ENCODE results near the gene DNAH8.

Gene DNAH8

DNA sequence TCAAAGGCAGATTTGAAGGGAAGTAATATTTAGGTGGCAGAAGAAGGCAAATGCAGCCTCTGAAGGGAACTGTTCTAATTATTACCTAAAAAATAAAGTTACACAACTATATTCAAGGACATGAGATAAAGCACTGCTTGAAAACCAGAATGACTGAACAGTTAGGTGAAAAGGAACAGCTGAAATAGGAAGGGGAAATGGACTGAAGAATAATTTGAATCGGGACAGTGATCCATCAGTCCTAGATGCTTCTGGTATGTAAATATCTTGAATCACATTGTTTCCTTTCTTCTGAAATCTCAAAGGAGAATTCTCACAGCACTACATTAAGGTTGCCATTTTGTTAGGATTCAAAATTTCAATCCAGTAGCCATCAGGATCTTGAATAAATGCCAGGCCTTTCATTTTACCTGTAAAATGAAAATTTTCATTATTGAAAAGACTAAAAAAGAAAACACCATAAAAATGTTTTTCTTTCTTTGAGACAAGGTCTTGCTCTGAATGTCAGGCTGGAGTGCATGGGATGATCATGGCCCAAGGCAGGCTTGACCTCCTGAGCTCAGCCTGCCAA lies 38.1 kb upstream of the DNAH8 start:
- H3K4me3 ChIP-seq (ENCODE audit: low read depth, low read length): no peak overlapping the region
- no peaks in the 10 kb centered on the region for H3K27me3 ChIP-seq (replicated peaks)
- in situ Hi-C loops (cut with HindIII; ENCODE audit: low pct_ligation_motif_present, low sequenced_read_pairs): no loop called here
- H3K36me3 ChIP-seq (replicated peaks): peaks cover 39% of the 10 kb centered on the region
- TF ChIP-seq, protein P1, sequence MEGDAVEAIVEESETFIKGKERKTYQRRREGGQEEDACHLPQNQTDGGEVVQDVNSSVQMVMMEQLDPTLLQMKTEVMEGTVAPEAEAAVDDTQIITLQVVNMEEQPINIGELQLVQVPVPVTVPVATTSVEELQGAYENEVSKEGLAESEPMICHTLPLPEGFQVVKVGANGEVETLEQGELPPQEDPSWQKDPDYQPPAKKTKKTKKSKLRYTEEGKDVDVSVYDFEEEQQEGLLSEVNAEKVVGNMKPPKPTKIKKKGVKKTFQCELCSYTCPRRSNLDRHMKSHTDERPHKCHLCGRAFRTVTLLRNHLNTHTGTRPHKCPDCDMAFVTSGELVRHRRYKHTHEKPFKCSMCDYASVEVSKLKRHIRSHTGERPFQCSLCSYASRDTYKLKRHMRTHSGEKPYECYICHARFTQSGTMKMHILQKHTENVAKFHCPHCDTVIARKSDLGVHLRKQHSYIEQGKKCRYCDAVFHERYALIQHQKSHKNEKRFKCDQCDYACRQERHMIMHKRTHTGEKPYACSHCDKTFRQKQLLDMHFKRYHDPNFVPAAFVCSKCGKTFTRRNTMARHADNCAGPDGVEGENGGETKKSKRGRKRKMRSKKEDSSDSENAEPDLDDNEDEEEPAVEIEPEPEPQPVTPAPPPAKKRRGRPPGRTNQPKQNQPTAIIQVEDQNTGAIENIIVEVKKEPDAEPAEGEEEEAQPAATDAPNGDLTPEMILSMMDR (IDR thresholded peaks at IDR 0.05; ENCODE audit: low read depth, low read length, missing control alignments): no peak
- no peak for DNase-seq
- no peak overlapping the region for H3K27ac ChIP-seq

DNA sequence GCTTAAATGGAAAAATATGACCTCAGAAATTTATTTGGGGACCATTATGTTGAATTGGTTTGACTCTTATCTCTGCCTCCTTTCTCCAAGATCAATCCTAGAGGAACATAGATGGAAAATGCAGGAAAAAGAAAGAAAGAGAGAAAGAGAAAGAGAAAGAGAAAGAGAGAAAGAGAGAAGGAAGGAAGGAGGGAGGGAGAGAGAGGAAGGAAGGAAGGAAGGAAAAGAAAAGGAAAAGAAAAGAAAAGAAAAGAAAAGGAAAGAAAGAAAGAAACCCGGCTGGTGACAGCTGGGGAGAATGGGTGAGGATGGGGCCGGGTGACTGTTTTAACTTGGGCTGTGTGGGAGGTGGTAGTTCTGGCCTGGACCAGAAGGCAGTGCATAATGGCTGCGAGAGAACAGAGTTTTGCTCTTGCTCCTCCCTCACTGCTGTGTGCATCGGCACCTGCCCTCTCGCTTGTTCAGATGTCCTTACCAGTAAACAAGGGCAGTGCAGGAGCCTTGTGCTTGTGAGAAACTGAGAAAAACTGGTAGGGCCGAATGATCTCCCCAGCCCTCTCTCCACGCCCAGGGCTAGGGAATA lies 36.8 kb upstream of the DNAH8 start:
- H3K4me3 ChIP-seq (ENCODE audit: low read depth, low read length): no peak overlapping the region
- DNase-seq: no peak
- no peaks in the 10 kb centered on the region for H3K27me3 ChIP-seq (replicated peaks)
- in situ Hi-C loops (cut with HindIII; ENCODE audit: low pct_ligation_motif_present, low sequenced_read_pairs): no loop called here
- no peak overlapping the region for H3K27ac ChIP-seq
- TF ChIP-seq, protein P1 (IDR thresholded peaks at IDR 0.05; ENCODE audit: low read depth, low read length, missing control alignments): no peak
- peaks cover 43% of the 10 kb centered on the region for H3K36me3 ChIP-seq (replicated peaks)

DNA sequence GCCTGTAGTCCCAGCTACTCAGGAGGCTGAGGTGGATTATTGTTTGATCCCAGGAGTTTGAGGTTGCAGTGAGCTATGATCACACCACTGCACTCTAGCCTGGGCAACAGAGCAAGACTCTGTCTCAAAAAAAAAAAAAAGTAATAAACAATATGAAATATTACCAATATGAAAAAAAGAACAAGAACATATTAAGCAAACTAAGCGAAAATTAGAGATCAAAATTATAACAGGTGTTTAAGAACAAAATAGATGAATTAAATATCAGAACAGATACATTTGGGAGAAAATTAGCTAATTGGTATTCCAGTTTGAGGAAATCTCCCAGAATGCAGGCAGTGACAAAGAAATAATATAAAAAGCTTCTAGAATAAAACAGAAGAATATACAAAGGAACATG lies 35.4 kb upstream of the DNAH8 start:
- no peaks in the 10 kb centered on the region for H3K27me3 ChIP-seq (replicated peaks)
- DNase-seq: no peak
- in situ Hi-C loops (cut with HindIII; ENCODE audit: low pct_ligation_motif_present, low sequenced_read_pairs): no loop called here
- TF ChIP-seq, protein P1 (IDR thresholded peaks at IDR 0.05; ENCODE audit: low read depth, low read length, missing control alignments): no peak
- H3K36me3 ChIP-seq (replicated peaks): peaks cover 46% of the 10 kb centered on the region
- no peak overlapping the region for H3K27ac ChIP-seq
- H3K4me3 ChIP-seq (ENCODE audit: low read depth, low read length): no peak overlapping the region

DNA sequence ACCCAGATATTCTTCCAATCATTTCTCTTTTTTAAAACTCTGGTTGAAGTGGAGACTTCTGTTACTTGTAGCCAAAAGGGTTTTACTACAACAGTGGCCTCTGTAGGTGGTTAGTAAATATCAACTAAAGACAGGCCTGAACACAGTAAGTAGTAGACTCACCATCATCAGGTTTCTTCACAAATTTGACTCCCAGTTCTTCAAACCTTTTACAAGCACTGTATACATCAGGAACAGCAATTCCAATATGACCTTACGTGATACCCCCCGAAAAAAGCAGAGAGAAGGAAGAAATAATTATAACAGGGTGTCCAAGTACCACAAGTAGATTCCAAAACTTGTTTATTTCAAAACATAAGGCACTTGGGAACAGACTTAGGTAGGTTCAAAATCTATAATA lies 33.3 kb upstream of the DNAH8 start:
- H3K4me3 ChIP-seq (ENCODE audit: low read depth, low read length): no peak overlapping the region
- in situ Hi-C loops (cut with HindIII; ENCODE audit: low pct_ligation_motif_present, low sequenced_read_pairs): no loop called here
- TF ChIP-seq, protein P1 (IDR thresholded peaks at IDR 0.05; ENCODE audit: low read depth, low read length, missing control alignments): no peak
- H3K36me3 ChIP-seq (replicated peaks): peaks cover 32% of the 10 kb centered on the region
- DNase-seq: no peak
- H3K27ac ChIP-seq: no peak overlapping the region
- no peaks in the 10 kb centered on the region for H3K27me3 ChIP-seq (replicated peaks)

DNA sequence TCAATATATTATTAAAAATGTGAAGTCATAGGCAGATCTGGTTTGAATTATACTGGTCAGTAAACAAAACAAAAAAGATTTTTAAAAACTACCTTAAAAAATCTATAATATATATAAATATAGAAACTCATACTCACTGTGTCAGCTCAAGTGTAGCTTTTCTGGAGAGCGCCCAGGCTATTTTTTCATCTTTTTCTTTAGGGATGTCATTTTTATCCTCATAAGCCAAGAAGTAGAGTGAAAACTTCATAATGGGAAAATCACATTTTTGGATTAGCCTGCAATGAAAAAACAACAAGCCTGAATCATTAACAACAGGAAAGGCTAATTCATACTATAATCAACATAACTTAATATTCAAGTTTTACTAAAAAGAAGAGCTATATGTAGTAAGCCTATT lies 30.9 kb upstream of the DNAH8 start:
- DNase-seq: no peak
- H3K27me3 ChIP-seq (replicated peaks): no peaks in the 10 kb centered on the region
- no peak overlapping the region for H3K4me3 ChIP-seq (ENCODE audit: low read depth, low read length)
- H3K36me3 ChIP-seq (replicated peaks): peaks cover 18% of the 10 kb centered on the region
- in situ Hi-C loops (cut with HindIII; ENCODE audit: low pct_ligation_motif_present, low sequenced_read_pairs): no loop called here
- TF ChIP-seq, protein P1 (IDR thresholded peaks at IDR 0.05; ENCODE audit: low read depth, low read length, missing control alignments): no peak
- no peak overlapping the region for H3K27ac ChIP-seq

DNA sequence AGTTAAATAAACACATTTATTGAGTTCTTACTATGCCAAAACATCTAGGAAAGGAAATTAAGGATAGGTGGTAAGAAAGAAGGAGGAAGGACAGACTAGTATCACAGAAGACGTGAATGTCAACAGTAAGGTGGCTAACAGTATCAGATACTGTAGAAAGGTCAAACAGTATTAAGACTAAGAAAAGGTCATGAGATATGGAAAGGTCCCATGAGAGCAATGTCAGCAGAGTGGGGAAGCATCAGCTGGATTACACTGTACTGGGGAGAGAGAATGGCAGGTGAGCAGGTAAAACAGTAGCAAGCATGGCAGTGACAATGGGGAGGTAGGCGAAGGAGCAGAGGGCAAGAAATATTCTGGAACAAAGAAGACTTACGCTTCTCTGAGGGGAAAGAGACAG lies 30.2 kb upstream of the DNAH8 start:
- no peak overlapping the region for H3K4me3 ChIP-seq (ENCODE audit: low read depth, low read length)
- DNase-seq: no peak
- in situ Hi-C loops (cut with HindIII; ENCODE audit: low pct_ligation_motif_present, low sequenced_read_pairs): no loop called here
- no peaks in the 10 kb centered on the region for H3K27me3 ChIP-seq (replicated peaks)
- no peak overlapping the region for H3K27ac ChIP-seq
- peaks cover 18% of the 10 kb centered on the region for H3K36me3 ChIP-seq (replicated peaks)
- TF ChIP-seq, protein P1 (IDR thresholded peaks at IDR 0.05; ENCODE audit: low read depth, low read length, missing control alignments): no peak

All from brain microvascular endothelial cell (primary cell).